ENCODE results near the gene SLC25A21. TPM values are rescaled to one million over a fixed set of nuclear protein-coding genes. Genes with fewer than 3 reads are reported as not detected.

The SLC25A21 gene
- total RNA-seq, 1 experiment from 2014 or later = 7.1 TPM

GRCh38 chr14:36866867-36867266 is 305.5 kb downstream of the SLC25A21 start:
- Histone ChIP-seq H3T11ph (ENCODE audit: low read length) (no peak overlapping the region), H2BK12ac (ENCODE audit: insufficient read length, low read depth, low read length) (no peak overlapping the region), H3K4ac (ENCODE audit: low read depth, low read length) (no peak overlapping the region), H4K91ac (ENCODE audit: insufficient read length, low read depth, low read length) (no peak overlapping the region), H3K9me3 (ENCODE audit: control insufficient read depth, low read depth, low read length) (no peaks in the 10 kb centered on the region), H4K20me1 (ENCODE audit: control insufficient read depth, insufficient read depth, insufficient read length) (no peaks in the 10 kb centered on the region), H3K18ac (ENCODE audit: insufficient read length, low read depth, low read length) (no peak overlapping the region), H2BK20ac (ENCODE audit: low read depth, low read length, poor library complexity, severe bottlenecking) (no peak overlapping the region), H3K9ac (ENCODE audit: extremely low read depth, insufficient read length, low read length) (no peak overlapping the region), H2AFZ (ENCODE audit: low read length) (no peak overlapping the region), H3K27me3 (ENCODE audit: insufficient read depth, low read length) (no peaks in the 10 kb centered on the region), H4K8ac (replicated peaks; ENCODE audit: insufficient read length, low read depth, low read length) (no peak overlapping the region), H4K5ac (ENCODE audit: insufficient read length, low read depth, low read length) (no peak overlapping the region), H3K14ac (ENCODE audit: insufficient read depth, low read length) (no peak overlapping the region), H3K79me1 (ENCODE audit: insufficient read depth, low read depth, low read length, poor library complexity, severe bottlenecking) (no peaks in the 10 kb centered on the region), H3K23ac (ENCODE audit: insufficient read length, low read depth, low read length) (no peak overlapping the region), H3K27ac (ENCODE audit: insufficient read length, low read depth, low read length) (no peak overlapping the region), H2BK15ac (ENCODE audit: low read depth, low read length) (no peak overlapping the region), H3K23me2 (ENCODE audit: insufficient read length, low read depth, low read length, poor library complexity, severe bottlenecking) (no peaks in the 10 kb centered on the region), H3K56ac (ENCODE audit: insufficient read length, low read depth, low read length) (no peak overlapping the region), H2BK5ac (ENCODE audit: insufficient read length, low read length) (no peak overlapping the region), H2AK5ac (ENCODE audit: insufficient read length, low read length) (no peak overlapping the region), H2BK120ac (ENCODE audit: low read depth, low read length, poor library complexity, severe bottlenecking) (no peak overlapping the region), H3K79me2 (ENCODE audit: insufficient read depth, low read length) (no peaks in the 10 kb centered on the region), H3K4me1 (ENCODE audit: insufficient read depth, low read length) (no peaks in the 10 kb centered on the region; the same call in 1 of the 2 replicates), H3K4me2 (ENCODE audit: insufficient read depth, insufficient read length, low read length) (no peak overlapping the region)
- H3K36me3 Mint-ChIP-seq (ENCODE audit: insufficient read depth in 1 of 3, low read depth in 3 of 3) = peaks cover 0 to 1% (median 0%) of the 10 kb centered on the region in 3 experiments; a peak in 1 of 7 replicates
- no peaks in the 10 kb centered on the region for H3K27me3 Mint-ChIP-seq (ENCODE audit: low read depth)
- no peak overlapping the region; a peak in 1 of 7 replicates for H3K27ac Mint-ChIP-seq
- WGBS (ENCODE audit: extremely low coverage, insufficient read length, low lambda C conversion rate) = no CpG with 5 or more reads among the region's 4 CpGs
- no peak for DNase-seq
- H3K4me1 Mint-ChIP-seq = 0 out of 4 replicates have a peak, but pooled peaks cover 0 to 5% of the 10 kb centered on the region in 2 experiments
- no peak overlapping the region for H3K4me3 Mint-ChIP-seq
- no peak for TF ChIP-seq CTCF (conservative IDR thresholded peaks at IDR 0.05)
- no peaks in the 10 kb centered on the region; a peak in 1 of 5 replicates for H3K9me3 Mint-ChIP-seq

Measured in H9 (cell line).